Left forelimb (tissue), 1 donor: ENCODE data around the gene MYLK3.

Source experiments
- DNase-seq: peaks from one replicate; pipeline ENCODE4 v3.0.0-alpha.2; 2018; ENCODE audit warnings: low spot score

Gene MYLK3

GRCh38 chr16:46727184-46727583 is 21.0 kb downstream of the MYLK3 start:
- DNase-seq: no peak

GRCh38 chr16:46721885-46722284 is 26.3 kb downstream of the MYLK3 start:
- DNase-seq: no peak

- no peak for DNase-seq
These were observed 27.5 kb downstream of the MYLK3 start for GRCh38 chr16:46720619-46721018.

- no peak for DNase-seq
These were observed 28.6 kb downstream of the MYLK3 start for GRCh38 chr16:46719528-46719927.

GRCh38 chr16:46718214-46718613 is 29.9 kb downstream of the MYLK3 start:
- DNase-seq: no peak

- DNase-seq: no peak
These were observed 30.5 kb downstream of the MYLK3 start for GRCh38 chr16:46717692-46718091.

GRCh38 chr16:46715769-46716305 is 32.3 kb downstream of the MYLK3 start:
- no peak for DNase-seq

GRCh38 chr16:46714797-46715591 is 33.1 kb downstream of the MYLK3 start:
- DNase-seq: no peak

GRCh38 chr16:46713634-46714033 is 34.5 kb downstream of the MYLK3 start:
- DNase-seq: no peak

- DNase-seq: no peak
These were observed 35.2 kb downstream of the MYLK3 start for GRCh38 chr16:46712911-46713310.

GRCh38 chr16:46711106-46712058 is 36.8 kb downstream of the MYLK3 start:
- no peak for DNase-seq

GRCh38 chr16:46709469-46710005 is 38.6 kb downstream of the MYLK3 start:
- no peak for DNase-seq

GRCh38 chr16:46706642-46707041 is 41.5 kb downstream of the MYLK3 start:
- DNase-seq: no peak

GRCh38 chr16:46702030-46702429 is 46.1 kb downstream of the MYLK3 start:
- no peak for DNase-seq

- no peak for DNase-seq
These were observed 46.5 kb downstream of the MYLK3 start for GRCh38 chr16:46701615-46702014.

- DNase-seq: no peak
These were observed 48.1 kb downstream of the MYLK3 start for GRCh38 chr16:46700048-46700447.

- no peak for DNase-seq
These were observed 51.2 kb downstream of the MYLK3 start for GRCh38 chr16:46696957-46697356.

GRCh38 chr16:46695937-46696336 is 52.2 kb downstream of the MYLK3 start:
- no peak for DNase-seq

- DNase-seq: no peak
These were observed 54.5 kb downstream of the MYLK3 start for GRCh38 chr16:46693598-46693997.

GRCh38 chr16:46691726-46692125 is 56.4 kb downstream of the MYLK3 start:
- no peak for DNase-seq

- no peak for DNase-seq
These were observed 57.6 kb downstream of the MYLK3 start for GRCh38 chr16:46690281-46691178.
